Stimulated activated CD8-positive, alpha-beta memory T cell treated with anti-CD3 and anti-CD28 coated beads, Interleukin-15, amount 100 ng/mL, for 4 hours (primary cell): Measurements from ENCODE around the gene MPRIP.

ENCODE experiments used
- DNase-seq, 2 donors: peaks; one replicate each; pipeline ENCODE4 v3.0.0-alpha.2; 2020; ENCODE audit warnings: low read depth in 2 of 2

Gene MPRIP

DNA sequence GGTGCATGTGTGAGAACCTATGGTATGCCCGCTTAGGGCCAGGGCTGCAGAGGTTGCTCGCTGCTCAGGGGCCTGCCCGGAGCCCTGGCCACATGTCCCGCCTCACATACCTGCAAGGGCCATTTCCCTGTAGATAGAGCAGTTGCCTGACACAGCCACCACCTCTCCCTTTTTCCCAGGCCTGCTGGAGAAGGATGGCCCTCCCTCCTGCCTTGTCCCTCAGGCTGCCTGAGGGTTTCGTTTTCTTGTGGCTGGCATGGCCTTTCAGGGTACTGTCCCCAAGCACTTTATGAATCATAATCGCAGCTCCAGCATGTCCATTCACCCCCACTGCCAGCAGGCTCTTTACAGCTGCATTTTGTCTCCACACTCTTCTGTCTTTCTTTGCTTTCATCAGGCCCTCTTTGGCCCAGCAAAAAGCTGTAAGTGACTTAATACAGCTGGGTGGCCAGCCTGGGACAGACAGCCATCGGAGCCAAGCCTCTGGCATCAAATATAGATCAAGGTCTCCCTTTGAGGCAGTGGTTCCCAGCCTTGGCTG lies 65.7 kb downstream of the MPRIP start:
- no peak for DNase-seq

GRCh38 chr17:17108451-17109049 lies 66.3 kb downstream of the MPRIP start:
- no peak for DNase-seq

- no peak for DNase-seq
Observed at GRCh38 chr17:17109256-17109655, 67.0 kb downstream of the MPRIP start.

- DNase-seq, result no peak
Observed at GRCh38 chr17:17109907-17110306, 67.7 kb downstream of the MPRIP start.

- DNase-seq, result no peak
Observed at GRCh38 chr17:17110520-17110919, 68.3 kb downstream of the MPRIP start.

DNA sequence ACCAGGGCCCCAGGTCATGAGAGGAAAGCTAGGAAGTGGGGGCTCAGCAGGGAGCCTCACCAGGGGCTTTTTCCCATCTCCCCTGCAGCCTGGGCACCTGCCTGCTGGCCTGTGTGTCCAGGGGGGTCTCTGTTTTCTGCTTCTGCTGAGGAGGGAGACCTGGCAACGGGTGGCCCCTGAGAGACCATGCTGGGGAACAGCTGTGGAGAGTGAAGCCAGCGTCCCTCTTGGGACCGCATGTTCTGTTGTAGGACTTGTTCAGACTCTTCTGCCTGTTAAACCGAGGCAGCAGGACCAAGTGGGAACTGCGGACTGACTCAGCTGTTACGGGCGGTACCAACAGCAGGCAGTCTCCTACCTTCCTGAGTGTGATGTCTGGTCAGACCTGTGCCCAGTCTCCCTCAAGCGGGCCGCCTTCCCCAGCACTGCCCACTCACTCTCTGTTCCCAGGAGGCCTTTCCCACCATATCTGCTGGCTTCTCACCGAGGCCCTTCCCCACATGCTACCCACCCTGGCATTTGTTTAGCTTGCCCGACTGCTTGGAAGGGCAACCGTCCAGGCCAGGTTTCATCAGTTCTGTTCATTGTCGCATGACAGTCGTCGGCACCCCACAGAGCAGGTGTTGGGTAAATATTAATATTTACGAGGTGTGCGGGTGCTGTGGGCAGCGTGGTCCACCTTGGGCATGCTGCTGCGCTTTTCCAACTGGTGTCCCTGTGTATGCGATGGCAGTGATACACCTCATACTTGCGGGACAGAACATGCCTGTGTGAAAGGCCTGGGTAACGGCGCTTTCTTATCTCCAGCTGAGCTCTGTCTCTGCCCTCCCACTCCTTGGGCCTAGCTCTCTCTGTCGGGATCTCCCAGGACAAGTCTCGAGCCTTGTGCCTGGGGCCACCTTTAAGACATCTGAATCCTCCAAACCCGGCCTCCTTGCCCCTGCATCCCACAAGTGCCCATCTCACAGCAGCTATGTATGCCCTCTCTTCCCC lies 69.4 kb downstream of the MPRIP start:
- no peak for DNase-seq

DNA sequence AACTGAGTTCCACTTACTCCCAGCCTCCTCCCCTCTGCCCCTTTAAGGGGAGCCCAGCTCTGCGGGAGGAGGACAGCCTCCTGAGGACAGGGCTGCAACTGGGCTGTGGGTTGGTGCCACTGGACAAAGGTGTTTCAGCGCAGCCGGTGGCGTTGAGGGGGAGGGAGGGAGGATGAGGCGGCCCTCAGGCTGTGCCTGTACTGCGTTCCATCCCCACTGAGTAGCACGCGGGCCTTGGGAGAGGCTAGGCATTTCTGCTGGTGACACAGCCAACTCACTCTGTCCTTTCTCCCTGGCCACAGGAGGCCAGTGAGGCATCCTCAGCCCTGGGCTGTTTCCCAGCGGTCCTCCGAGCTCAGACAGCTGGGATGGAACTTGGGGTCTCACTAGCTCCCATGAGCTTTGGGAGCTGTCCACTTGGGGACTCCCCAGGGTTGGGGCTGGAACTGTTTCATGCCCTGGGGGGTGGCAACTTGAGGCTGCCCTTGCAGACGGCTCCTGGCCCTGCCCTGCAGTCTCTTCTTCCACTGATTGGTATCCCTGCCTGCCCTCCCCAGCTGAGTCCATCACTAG lies 70.5 kb downstream of the MPRIP start:
- DNase-seq, result no peak

GRCh38 chr17:17114592-17115225 lies 72.5 kb downstream of the MPRIP start:
- DNase-seq, result no peak

DNA sequence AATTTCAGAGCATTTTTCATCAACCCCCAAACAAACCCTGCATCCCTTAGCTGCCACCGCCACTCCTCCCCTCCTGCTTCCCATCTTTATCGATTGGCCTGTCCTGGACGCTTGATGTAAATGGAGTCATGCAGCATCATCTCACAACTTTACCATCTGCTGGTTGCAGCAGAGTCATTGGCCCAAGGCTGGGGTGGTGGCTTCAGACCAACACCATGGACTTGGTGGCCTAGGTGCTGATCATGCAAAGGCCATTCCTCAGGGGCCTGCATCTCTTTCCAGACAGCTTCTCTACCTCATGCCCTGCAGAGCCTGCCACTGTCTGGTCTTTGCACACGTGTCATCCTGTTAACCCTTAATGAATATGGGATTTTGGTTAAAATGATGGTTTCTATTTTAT lies 73.4 kb downstream of the MPRIP start:
- DNase-seq, result no peak

- no peak for DNase-seq
Observed at GRCh38 chr17:17116406-17116805, 74.1 kb downstream of the MPRIP start.

- no peak for DNase-seq
Observed at GRCh38 chr17:17117923-17118322, 75.7 kb downstream of the MPRIP start.

- no peak for DNase-seq
Observed at GRCh38 chr17:17118399-17118798, 76.1 kb downstream of the MPRIP start.

GRCh38 chr17:17119106-17119505 lies 76.8 kb downstream of the MPRIP start:
- no peak for DNase-seq

DNA sequence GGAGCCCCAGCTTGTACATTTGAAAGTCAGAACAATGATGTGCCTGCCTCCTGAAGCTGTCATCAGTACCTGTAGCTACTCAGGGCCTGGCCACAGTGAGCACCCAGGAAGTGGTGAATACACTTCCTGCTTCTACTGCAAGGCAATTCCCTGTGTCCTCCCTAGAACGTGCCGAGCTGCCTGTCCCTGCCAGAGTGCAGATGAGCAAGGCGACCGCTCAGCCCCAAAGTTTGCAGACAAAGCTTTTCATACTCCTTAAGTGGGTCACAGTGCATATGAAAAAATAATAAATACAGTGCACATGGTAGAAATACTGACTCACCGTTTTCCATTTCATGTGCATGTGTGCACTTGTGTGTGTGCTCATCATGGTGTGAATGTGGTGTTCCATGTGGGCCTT lies 77.3 kb downstream of the MPRIP start:
- DNase-seq, result peak in 1 of 2 donors; percentile 24

DNA sequence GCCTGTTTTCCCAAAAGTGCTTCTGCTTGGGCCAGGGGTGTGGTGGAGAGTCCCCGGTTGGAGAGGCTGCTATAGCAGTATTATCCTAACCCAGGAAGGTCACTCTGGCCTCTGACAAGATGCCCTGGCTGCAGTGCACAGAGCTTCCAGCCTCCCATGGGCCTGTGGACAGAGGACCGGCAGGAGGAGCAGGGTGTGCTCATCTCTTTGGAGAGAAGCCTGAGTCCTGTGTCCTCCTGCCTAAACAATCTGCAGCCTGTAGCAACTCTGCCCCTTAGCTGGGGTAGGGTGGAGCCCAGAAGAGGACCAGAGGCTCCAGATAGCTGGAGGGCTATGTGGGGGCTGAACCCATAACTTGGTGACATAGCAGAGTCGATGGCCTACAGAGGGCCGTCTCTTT lies 78.0 kb downstream of the MPRIP start:
- no peak for DNase-seq

DNA sequence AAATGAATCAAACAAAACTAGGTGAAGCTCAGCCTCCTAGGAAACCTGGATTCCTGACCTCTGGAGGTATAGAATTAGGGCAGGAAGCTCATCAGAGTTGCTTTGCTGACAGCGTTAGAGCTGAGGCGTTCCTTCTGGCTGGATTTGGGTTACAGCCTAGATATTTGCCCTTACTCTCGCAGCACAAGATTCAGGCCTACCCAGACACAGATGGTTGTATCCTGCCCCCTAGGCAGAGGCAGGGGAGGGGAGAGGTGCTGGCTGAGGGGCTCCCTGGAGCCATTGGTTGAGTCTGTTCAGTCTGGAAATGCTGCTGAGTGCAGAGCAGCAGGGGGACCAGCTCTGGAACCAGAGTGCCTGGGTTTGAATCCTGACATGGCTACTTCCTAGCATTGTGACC lies 78.4 kb downstream of the MPRIP start:
- no peak for DNase-seq

DNA sequence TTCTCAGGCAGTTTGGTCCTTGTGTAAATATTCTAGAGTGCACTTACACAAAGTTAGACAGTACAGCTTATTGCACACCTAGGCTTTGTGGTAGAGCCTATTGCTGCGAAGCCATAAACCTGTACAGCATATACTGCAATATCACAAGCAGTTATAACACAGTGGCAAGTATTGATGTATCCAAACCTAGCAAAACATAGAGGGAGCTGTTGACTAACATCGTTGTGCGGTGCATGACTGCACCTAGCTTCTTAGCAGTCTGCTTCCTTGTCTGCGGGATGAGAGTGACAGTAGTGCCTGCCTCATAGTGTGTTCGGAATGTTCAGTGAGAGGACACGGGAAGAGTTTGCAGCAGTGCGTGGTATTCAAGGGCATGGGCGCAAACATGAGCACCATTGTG lies 78.9 kb downstream of the MPRIP start:
- no peak for DNase-seq

DNA sequence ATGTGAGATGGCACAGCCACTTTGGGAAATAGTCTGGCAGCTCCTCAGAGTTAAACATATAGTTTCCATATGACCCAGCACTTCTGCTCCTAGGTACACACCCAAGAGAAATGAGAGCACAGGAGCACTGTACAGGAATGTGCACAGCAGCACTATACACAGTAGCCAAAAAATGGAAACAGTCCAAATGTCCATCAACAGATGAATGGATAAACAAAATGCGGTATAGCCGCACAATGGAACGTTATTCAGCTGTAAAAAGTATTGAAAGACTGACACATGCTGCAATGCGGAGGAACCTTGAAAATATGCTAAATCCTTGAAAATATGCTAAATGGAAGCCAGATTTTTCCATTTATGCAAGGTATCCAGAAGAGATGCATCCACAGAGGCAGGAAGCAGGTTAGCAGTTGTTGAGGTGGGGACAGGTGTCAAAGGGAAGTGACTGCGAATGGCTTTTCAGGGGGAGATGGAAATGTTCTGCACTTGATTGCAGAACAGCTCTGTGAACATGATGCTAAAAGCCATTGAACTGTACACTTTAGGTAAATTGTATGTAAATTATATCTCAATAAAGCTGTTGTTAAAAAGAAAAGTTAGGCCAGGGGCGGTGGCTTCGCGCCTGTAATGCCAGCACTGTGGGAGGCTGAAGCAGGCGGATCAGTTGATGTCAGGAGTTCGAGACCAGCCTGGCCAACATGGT lies 80.7 kb downstream of the MPRIP start:
- DNase-seq, result no peak

DNA sequence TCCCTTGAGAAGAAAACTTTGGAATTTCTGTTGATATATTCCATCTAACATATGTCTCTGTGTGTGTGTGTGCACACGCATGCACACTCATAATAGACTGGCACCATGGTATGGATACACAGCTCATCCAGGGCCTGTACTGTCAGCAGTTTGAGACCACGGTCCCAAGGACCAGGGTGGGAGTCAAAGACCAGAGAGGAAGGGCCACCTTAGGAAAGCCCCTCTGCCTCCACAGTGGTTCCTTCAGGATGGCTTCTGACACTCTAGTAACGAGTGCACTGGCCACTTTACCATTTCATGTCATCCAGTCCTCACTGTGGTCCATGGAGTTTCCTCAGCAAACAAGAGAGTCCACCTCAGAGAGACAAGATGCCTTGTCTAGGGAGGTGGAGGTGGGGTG lies 82.1 kb downstream of the MPRIP start:
- DNase-seq, result no peak

DNA sequence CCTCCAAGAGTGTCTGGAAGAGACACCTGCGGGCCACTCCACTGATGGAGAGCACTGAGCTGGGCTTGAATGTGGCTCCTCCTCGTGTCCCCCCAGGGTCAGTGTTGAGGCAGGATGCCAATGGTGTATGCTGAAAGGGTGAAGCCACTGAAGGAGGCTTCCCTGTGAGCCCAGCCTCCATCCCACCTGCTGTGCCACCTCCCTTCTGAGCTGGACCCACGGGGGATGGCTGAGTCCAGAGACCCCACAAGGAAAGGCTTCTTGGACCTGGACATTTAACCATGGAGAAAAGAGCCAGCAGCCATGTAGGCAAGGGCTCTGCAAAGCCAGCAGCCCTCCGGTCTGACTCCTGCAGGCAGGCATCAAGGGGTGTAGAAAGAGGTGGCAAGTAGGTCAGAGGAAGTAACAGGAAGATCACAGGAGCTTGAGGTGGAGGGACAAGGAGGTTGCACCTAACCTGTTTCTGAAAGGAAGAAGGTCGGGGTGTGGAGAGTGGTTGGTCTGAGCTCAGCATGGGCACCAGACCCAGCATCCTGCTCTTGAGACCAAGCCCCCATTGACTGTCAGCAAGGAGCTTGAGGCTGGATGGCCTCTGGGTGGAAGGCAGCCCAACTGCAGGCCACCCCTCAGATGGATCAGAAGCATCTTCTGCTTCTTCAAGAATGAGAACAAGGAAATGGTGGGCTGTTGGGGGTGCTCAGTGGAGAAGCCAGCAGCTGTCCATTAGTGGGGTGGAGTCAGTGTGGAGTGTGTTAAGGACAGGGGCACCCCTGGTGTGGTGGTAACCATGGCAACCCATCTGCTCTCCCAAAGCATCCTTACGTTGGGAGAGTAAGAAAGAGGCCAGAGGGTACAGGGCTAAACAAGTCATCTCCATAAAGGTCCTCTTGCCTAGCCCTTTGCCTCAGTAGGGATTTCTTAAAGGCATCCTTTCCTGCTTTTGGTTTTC lies 83.2 kb downstream of the MPRIP start:
- no peak for DNase-seq
